Measurements from ENCODE around the gene ATP6V0B.

ATP6V0B gene

DNA sequence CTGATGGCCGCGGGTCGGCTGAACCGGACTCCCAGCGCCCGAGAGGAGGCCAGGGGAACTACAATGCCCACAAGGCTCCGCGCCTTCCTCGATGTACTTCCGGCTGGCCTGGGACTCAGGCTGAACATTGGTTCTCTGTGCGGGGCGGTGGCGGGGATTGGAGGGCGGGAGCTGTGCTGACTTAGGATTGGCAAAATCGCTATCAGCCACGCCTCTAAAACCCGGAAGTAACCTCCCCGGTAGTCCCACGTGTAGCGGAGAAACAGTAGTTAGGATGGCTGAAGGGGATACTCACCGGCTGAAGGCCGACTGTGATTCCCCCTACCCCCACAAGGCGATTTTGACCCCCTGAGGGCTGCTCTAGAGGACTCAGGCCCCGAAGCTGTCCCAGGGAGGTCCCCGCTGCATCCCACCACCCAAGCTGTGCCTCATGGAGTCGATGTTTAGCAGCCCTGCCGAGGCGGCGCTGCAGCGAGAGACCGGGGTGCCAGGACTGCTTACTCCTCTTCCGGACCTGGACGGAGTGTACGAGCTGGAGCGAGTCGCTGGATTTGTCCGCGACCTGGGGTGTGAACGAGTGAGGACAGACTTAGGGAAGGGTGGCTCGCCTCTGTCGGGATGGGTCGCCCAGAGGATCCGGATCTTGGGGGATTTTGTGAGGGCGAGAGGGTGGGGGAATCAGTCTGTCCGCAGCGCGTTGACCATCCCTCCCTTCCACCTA is 4.9 kb upstream of the ATP6V0B start, which contains the start of gene DPH2:
Gene DPH2 (plus strand): TSS at position 265 of the 721 bp plus-strand sequence. CDS start 166 bp downstream, at position 431.
- DNase-seq, result peak; percentile 97

DNA sequence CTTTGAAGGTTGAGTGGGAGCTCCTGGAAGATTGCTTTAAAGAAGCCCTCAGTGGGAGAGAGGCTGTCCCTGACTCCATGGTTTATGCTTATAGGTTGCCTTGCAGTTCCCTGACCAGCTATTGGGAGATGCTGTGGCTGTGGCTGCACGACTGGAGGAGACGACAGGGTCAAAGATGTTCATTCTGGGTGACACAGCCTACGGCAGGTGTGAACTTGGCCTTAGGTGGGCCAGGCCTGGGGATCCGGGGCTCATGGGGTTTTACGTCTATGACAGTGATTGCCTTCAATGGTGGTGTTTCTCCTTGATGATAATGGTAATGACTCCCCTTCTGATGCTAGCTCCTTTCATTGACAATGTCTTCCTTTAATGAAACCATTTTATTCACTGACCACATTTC is 4.3 kb upstream of the ATP6V0B start:
- DNase-seq, result no peak

DNA sequence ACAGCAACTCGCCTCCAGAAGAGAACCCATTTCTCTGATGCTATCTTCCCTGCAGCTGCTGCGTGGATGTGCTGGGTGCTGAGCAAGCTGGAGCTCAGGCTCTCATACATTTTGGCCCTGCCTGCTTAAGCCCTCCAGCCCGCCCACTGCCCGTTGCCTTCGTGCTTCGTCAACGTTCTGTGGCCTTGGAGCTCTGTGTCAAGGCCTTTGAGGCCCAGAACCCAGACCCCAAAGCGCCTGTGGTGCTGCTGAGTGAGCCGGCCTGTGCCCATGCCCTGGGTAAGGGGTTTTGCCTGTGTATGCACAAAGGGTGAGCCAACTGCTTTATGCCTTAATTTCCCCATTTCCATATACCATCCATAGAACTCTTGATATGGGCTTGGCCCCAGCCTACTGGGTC is 3.8 kb upstream of the ATP6V0B start:
- DNase-seq, result no peak

DNA sequence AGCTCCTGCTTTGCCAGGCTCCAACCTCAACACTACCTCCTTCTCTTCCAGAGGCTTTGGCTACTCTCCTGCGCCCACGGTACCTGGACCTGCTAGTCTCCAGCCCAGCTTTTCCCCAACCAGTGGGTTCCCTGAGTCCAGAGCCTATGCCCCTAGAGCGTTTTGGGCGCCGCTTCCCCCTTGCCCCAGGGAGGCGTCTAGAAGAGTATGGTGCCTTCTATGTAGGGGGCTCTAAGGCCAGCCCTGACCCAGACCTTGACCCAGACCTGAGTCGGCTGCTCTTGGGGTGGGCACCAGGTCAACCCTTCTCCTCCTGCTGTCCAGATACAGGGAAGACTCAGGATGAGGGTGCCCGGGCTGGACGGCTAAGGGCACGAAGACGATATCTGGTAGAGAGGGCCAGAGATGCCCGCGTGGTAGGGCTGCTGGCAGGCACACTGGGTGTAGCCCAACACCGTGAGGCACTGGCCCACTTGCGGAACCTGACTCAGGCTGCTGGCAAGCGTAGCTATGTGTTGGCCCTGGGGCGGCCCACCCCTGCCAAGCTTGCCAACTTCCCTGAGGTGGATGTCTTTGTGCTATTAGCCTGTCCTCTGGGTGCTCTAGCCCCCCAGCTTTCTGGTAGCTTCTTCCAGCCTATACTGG is 3.3 kb upstream of the ATP6V0B start:
- DNase-seq, result no peak

GRCh38 chr1:43973981-43974442 is 748 bp upstream of the ATP6V0B start:
- DNase-seq, result peak; percentile 77

DNA sequence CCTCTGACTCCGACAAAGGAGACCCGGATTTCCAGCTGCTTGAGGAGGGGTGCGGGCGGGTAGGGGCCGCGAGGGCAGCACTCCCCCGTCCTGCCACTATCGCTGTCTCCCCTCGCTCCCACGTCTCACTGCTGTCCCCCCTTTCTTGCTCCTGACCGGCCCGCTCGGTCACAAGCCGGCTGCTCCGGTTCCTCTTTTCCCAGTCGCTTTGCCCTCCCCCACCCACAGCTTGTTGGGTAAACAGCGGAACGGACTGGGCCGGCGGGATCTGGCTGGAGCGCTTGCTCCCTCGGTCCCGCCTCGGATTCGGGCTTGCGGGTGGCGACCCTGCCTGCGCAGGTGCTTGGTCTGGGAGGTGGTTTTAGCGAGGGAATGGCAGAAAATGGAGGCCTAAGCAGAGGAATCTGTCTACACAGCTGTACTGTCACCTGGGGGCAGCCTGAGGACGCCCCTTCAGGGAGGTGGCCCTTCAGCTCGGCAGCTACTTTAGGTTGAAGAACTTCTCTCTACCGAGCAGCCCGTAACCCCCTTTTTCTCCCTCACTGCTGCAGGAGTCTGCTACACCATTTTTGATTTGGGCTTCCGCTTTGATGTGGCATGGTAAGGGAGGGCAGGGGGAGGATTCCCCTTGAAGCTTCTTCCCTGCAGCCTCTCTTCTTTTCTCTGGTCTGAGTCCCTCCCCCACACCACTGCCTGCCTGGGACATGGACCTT is 645 bp downstream of the ATP6V0B start:
- DNase-seq, result peak; percentile 29

DNA sequence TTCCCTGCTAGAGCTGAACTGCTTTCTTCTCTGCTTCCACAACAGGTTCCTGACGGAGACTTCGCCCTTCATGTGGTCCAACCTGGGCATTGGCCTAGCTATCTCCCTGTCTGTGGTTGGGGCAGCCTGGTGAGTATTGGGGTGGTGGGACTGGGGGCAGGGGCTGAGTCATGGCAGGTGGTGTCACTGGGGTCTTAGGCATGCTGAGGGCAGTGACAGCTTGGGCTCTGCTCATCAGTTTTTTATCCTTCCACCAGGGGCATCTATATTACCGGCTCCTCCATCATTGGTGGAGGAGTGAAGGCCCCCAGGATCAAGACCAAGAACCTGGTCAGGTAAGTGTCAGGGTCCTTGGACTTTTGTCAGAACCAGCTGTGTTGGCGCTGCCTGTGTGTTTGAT is 1.3 kb downstream of the ATP6V0B start:
- DNase-seq, result no peak

DNA sequence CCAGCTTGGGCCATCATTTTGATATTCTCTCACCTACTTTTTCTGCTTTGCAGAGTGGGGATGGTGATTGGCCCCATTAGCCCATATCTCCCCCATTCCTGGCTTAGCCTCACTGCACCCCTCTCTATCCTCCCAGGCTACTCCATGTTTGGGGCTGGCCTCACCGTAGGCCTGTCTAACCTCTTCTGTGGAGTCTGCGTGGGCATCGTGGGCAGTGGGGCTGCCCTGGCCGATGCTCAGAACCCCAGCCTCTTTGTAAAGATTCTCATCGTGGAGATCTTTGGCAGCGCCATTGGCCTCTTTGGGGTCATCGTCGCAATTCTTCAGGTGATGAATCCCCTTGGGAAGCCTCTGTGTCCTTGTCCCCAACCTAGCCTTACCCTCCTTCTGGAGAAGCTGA is 2.1 kb downstream of the ATP6V0B start:
- no peak for DNase-seq

- no peak for DNase-seq
These were observed 2.9 kb downstream of the ATP6V0B start for GRCh38 chr1:43977376-43978263.

GRCh38 chr1:43978264-43978550 is 3.4 kb downstream of the ATP6V0B start:
- DNase-seq, result no peak

- peak; percentile 23 for DNase-seq
These were observed 3.9 kb downstream of the ATP6V0B start, which contains the start of gene B4GALT2 for GRCh38 chr1:43978551-43979260. Gene B4GALT2 (plus strand): TSS chr1:43979210. CDS start chr1:43981161, 1,951 bp downstream.

- no peak for DNase-seq
These were observed 4.4 kb downstream of the ATP6V0B start for GRCh38 chr1:43979261-43979527.

GRCh38 chr1:43979528-43980254 is 4.9 kb downstream of the ATP6V0B start:
- DNase-seq, result peak; percentile 45

GRCh38 chr1:43980255-43981134 is 5.7 kb downstream of the ATP6V0B start:
- DNase-seq, result no peak

GRCh38 chr1:43981135-43981491 is 6.4 kb downstream of the ATP6V0B start:
- DNase-seq, result no peak

DNA sequence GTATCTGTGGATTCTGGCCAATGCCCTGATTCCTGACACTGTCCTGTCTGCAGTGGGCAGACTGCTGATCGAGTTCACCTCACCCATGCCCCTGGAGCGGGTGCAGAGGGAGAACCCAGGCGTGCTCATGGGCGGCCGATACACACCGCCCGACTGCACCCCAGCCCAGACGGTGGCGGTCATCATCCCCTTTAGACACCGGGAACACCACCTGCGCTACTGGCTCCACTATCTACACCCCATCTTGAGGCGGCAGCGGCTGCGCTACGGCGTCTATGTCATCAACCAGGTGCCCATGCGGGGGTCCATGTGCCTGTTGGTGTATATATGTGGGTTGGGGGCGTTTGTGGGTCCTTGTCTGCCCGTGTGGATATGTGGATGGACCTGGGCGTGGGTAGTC is 6.9 kb downstream of the ATP6V0B start:
- DNase-seq, result no peak

GRCh38 chr1:43982241-43982640 is 7.5 kb downstream of the ATP6V0B start:
- DNase-seq, result no peak

- DNase-seq, result no peak
These were observed 8.0 kb downstream of the ATP6V0B start for GRCh38 chr1:43982808-43983207.

- DNase-seq, result no peak
These were observed 8.6 kb downstream of the ATP6V0B start for GRCh38 chr1:43983253-43983899.

GRCh38 chr1:43984855-43985254 is 10.1 kb downstream of the ATP6V0B start:
- no peak for DNase-seq

Measured in NCI-H2171 treated with DMSO at 0.1 percent for 48 hours (cell line).